IMR-90 (cell line): ENCODE data around the gene FAH. TPM values are rescaled to one million over a fixed set of nuclear protein-coding genes. Genes with fewer than 3 reads are reported as not detected.

Experiments used
- ATAC-seq: fragments of 200-7000 bp; cut with Tn5 transposase; 2 replicates; pipeline ENCODE4 v1.9.1; 2020; ENCODE audit warnings: low read depth, mild to moderate bottlenecking, moderate library complexity
- BruUV-seq: library from RNA; stranded (reverse); fragments of 400-500 nt; replicated peaks from 2 replicates; lab custom pipeline; 2021; lab: Mats Ljungman, UMichigan
- CTCF ChIA-PET: fragments of 300-600 bp; formaldehyde crosslinking; extraction: SDS; loops from one replicate; lab custom pipeline; 2021; ENCODE audit warnings: antibody characterized with exemption; lab: Yijun Ruan, JAX
- POLR2A ChIA-PET: fragments of 300-600 bp; sonication (Branson Sonifier 250); formaldehyde crosslinking; loops from one replicate; lab custom pipeline; 2022; ENCODE audit warnings: antibody characterized with exemption; ENCODE audit not compliant: unreplicated experiment; lab: Charles Lee
- DNase-seq: peaks from one replicate; pipeline ENCODE4 v3.0.0; 2013
- H2AFZ ChIP-seq: replicated peaks from 2 replicates; pipeline ENCODE3; 2013; ENCODE audit warnings: low read length, mild to moderate bottlenecking; ENCODE audit not compliant: poor library complexity
- H2AK5ac ChIP-seq: 2 replicates; pipeline ENCODE4 v1.6.1; 2013; ENCODE audit warnings: low read depth, low read length, inconsistent platforms
- H2AK9ac ChIP-seq: replicated peaks from 2 replicates; pipeline ENCODE3; 2013; ENCODE audit warnings: mild to moderate bottlenecking, low read depth, low read length, moderate library complexity; ENCODE audit not compliant: poor library complexity
- H2BK120ac ChIP-seq: 2 replicates; pipeline ENCODE4 v1.6.1; 2013; ENCODE audit warnings: low read depth, low read length, inconsistent platforms
- H2BK15ac ChIP-seq: 3 replicates; pipeline ENCODE4 v1.6.1; 2013; ENCODE audit warnings: low read depth, low read length, inconsistent platforms
- H2BK20ac ChIP-seq: 2 replicates; pipeline ENCODE4 v1.6.1; 2013; ENCODE audit warnings: low read depth, mild to moderate bottlenecking, inconsistent platforms, low read length, moderate library complexity
- H2BK5ac ChIP-seq: 2 replicates; pipeline ENCODE4 v1.6.1; 2013; ENCODE audit warnings: mild to moderate bottlenecking, low read depth, low read length, inconsistent platforms; ENCODE audit not compliant: poor library complexity, severe bottlenecking
- H3K14ac ChIP-seq: replicated peaks from 2 replicates; pipeline ENCODE4 v1.6.1; 2013; ENCODE audit warnings: low read depth, low read length, inconsistent platforms
- H3K18ac ChIP-seq: 2 replicates; pipeline ENCODE4 v1.6.1; 2013; ENCODE audit warnings: low read depth, low read length, control low read depth
- H3K23ac ChIP-seq: 2 replicates; pipeline ENCODE4 v1.6.1; 2013; ENCODE audit warnings: low read depth, low read length, inconsistent platforms
- H3K27ac ChIP-seq: 2 replicates; pipeline ENCODE4 v1.5.1; 2013; ENCODE audit warnings: mild to moderate bottlenecking, control low read depth, low read length; ENCODE audit not compliant: insufficient read depth
- H3K27me3 ChIP-seq: 2 replicates; pipeline ENCODE4 v1.6.1; 2013; ENCODE audit warnings: low read length; ENCODE audit not compliant: control insufficient read depth, insufficient read depth
- H3K36me3 ChIP-seq: 2 replicates; pipeline ENCODE4 v1.6.1; 2013; ENCODE audit warnings: low read length, mixed read lengths; ENCODE audit not compliant: control insufficient read depth, insufficient read depth
- H3K4ac ChIP-seq: 2 replicates; pipeline ENCODE4 v1.6.1; 2013; ENCODE audit warnings: low read depth, low read length, inconsistent platforms
- H3K4me1 ChIP-seq: 2 replicates; pipeline ENCODE4 v1.6.1; 2013; ENCODE audit warnings: low read length, mixed read lengths; ENCODE audit not compliant: control insufficient read depth, insufficient read depth
- H3K4me2 ChIP-seq: 2 replicates; pipeline ENCODE4 v1.6.1; 2013; ENCODE audit warnings: low read depth, mild to moderate bottlenecking, control low read depth, low read length, moderate library complexity
- H3K4me3 ChIP-seq: 2 replicates; pipeline ENCODE4 v1.5.1; 2013; ENCODE audit warnings: low read depth, mild to moderate bottlenecking, control low read depth, low read length, moderate library complexity; ENCODE audit not compliant: insufficient read depth
- H3K56ac ChIP-seq: 2 replicates; pipeline ENCODE4 v1.6.1; 2013; ENCODE audit warnings: low read length, inconsistent platforms; ENCODE audit not compliant: insufficient read depth; ENCODE audit errors: extremely low read depth
- H3K79me1 ChIP-seq, 2 experiments: 2 replicates each; pipeline ENCODE4 v1.6.1; 2013; ENCODE audit warnings: low read length in 2 of 2, inconsistent platforms in 1 of 2, low read depth in 1 of 2
- H3K9ac ChIP-seq: 2 replicates; pipeline ENCODE4 v1.6.1; 2013; ENCODE audit warnings: low read depth, low read length, control low read depth
- H3K9me1 ChIP-seq: 2 replicates; pipeline ENCODE4 v1.6.1; 2013; ENCODE audit warnings: low read length, inconsistent platforms; ENCODE audit not compliant: insufficient read depth
- H3K9me3 ChIP-seq: 2 replicates; pipeline ENCODE4 v1.6.1; 2013; ENCODE audit warnings: low read length; ENCODE audit not compliant: control insufficient read depth, insufficient read depth
- H4K20me1 ChIP-seq: 2 replicates; pipeline ENCODE4 v1.6.1; 2013; ENCODE audit warnings: low read length, inconsistent platforms; ENCODE audit not compliant: insufficient read depth
- H4K5ac ChIP-seq: 2 replicates; pipeline ENCODE4 v1.6.1; 2013; ENCODE audit warnings: mild to moderate bottlenecking, low read depth, low read length, control low read depth
- H4K8ac ChIP-seq, 2 experiments: 2 replicates each; pipeline ENCODE4 v1.6.1; 2013; ENCODE audit warnings: low read depth in 2 of 2, low read length in 2 of 2, control low read depth in 1 of 2, inconsistent platforms in 1 of 2
- H4K91ac ChIP-seq: 2 replicates; pipeline ENCODE4 v1.6.1; 2013; ENCODE audit warnings: low read depth, low read length, inconsistent platforms; ENCODE audit not compliant: insufficient read depth
- BHLHE40 ChIP-seq: fragments of 150-350 bp; IDR thresholded peaks from 2 replicates; pipeline ENCODE4 v1.6.1; 2016; ENCODE audit warnings: mild to moderate bottlenecking, low read depth, low read length
- CHD1 ChIP-seq: IDR thresholded peaks from 2 replicates; pipeline ENCODE4 v1.6.1; 2012; ENCODE audit warnings: low read depth, low read length, improper control_type of control experiment
- CTCF ChIP-seq: conservative IDR thresholded peaks from 2 replicates; pipeline ENCODE4 v1.5.1; 2012; ENCODE audit warnings: mild to moderate bottlenecking, low read depth, low read length, improper control_type of control experiment
- ELK1 ChIP-seq: fragments of 150-350 bp; IDR thresholded peaks from 2 replicates; pipeline ENCODE4 v1.6.1; 2016; ENCODE audit warnings: low read depth, mild to moderate bottlenecking, low read length, moderate library complexity, borderline replicate concordance
- FOS ChIP-seq: fragments of 150-350 bp; IDR thresholded peaks from 2 replicates; pipeline ENCODE4 v1.6.1; 2016; ENCODE audit warnings: low read depth, low read length
- MAFK ChIP-seq: IDR thresholded peaks from 2 replicates; pipeline ENCODE4 v1.6.1; 2012; ENCODE audit warnings: low read depth, low read length, improper control_type of control experiment
- MAZ ChIP-seq: IDR thresholded peaks from 2 replicates; pipeline ENCODE4 v1.6.1; 2012; ENCODE audit warnings: low read depth, mild to moderate bottlenecking, low read length, improper control_type of control experiment, moderate library complexity, borderline replicate concordance
- NFE2L2 ChIP-seq: fragments of 150-350 bp; IDR thresholded peaks from 2 replicates; pipeline ENCODE4 v1.6.1; 2016; ENCODE audit warnings: low read depth, mild to moderate bottlenecking, low read length
- RAD21 ChIP-seq: IDR thresholded peaks from 2 replicates; pipeline ENCODE4 v1.6.1; 2012; ENCODE audit warnings: low read length, improper control_type of control experiment
- RCOR1 ChIP-seq: IDR thresholded peaks from 2 replicates; pipeline ENCODE4 v1.6.1; 2012; ENCODE audit warnings: mild to moderate bottlenecking, low read length, improper control_type of control experiment; ENCODE audit not compliant: insufficient replicate concordance
- RFX5 ChIP-seq: IDR thresholded peaks from 2 replicates; pipeline ENCODE4 v1.8.0; 2012; ENCODE audit warnings: low read depth, mild to moderate bottlenecking, low read length, moderate library complexity
- SMC3 ChIP-seq: fragments of 150-350 bp; IDR thresholded peaks from 2 replicates; pipeline ENCODE4 v1.6.1; 2016; ENCODE audit warnings: low read depth, mild to moderate bottlenecking, antibody characterized with exemption, low read length, moderate library complexity
- USF2 ChIP-seq: fragments of 150-350 bp; IDR thresholded peaks from 2 replicates; pipeline ENCODE4 v1.6.1; 2017; ENCODE audit warnings: mild to moderate bottlenecking, antibody characterized with exemption, low read length, low read depth
- WGBS, 2 experiments: methylation state at CpG; one replicate each; pipeline versions ENCODE4 v1.1.5 to v1.1.7; 2013; ENCODE audit warnings: missing lambda C conversion rate in 2 of 2; ENCODE audit not compliant: insufficient read length in 1 of 2; ENCODE audit errors: extremely low coverage in 2 of 2; 5-methylcytosine and 5-hydroxymethylcytosine counted together
- dilution Hi-C: fragments of 300-500 bp; cut with HindIII; formaldehyde crosslinking; loops from one replicate; pipeline ENCODE4 v1.14.3; 2018; ENCODE audit warnings: low sequenced_read_pairs; ENCODE audit not compliant: unreplicated experiment
- in situ Hi-C: fragments of 300-500 bp; cut with MboI; formaldehyde crosslinking; loops from 3 replicates; pipeline ENCODE4 v1.14.3; 2019; ENCODE audit warnings: low sequenced_read_pairs, inconsistent platforms, mixed read lengths
- intact Hi-C: fragments of 100-400 bp; cut with micrococcal nuclease; formaldehyde crosslinking; loops from 2 replicates; pipeline ENCODE4 v1.10.0; 2022
- polyA plus RNA-seq, 3 experiments: library from polyadenylated mRNA; depleted of rRNA; stranded (reverse); fragments of >200 nt; gene quantifications; 2 replicates each; pipeline ENCODE4 v1.2.3, GENCODE V29; 2012; ENCODE audit warnings: low replicate concordance in 1 of 3
- total RNA-seq: library from RNA; depleted of rRNA; stranded (reverse); fragments of >200 nt; gene quantifications from 2 replicates; pipeline ENCODE4 v1.2.3, GENCODE V29; 2012

Gene FAH
- total and polyA plus RNA-seq, 2 of the 4 experiments (the other 2 are of a cell fraction), result 43.1 to 48.6 TPM

GRCh38 chr15:80207887-80208286 is 55.1 kb downstream of the FAH start:
- H2AFZ ChIP-seq, result no peak overlapping the region
- no peak overlapping the region for H2AK9ac ChIP-seq
- H3K23ac ChIP-seq, result no peak overlapping the region
- ChIA-PET CTCF (no interaction called here), POLR2A (no interaction called here)
- no peak overlapping the region for H2BK20ac ChIP-seq
- no peak overlapping the region for H2AK5ac ChIP-seq
- no peaks in the 10 kb centered on the region for H3K36me3 ChIP-seq
- intact Hi-C loops (no loop called here), dilution Hi-C loops (no loop called here), in situ Hi-C loops (no loop called here)
- peaks cover 3% of the 10 kb centered on the region; the same call in 1 of the 2 replicates for H3K9me3 ChIP-seq
- H2BK5ac ChIP-seq, result no peak overlapping the region
- no peak overlapping the region for H3K4ac ChIP-seq
- H4K5ac ChIP-seq, result no peak overlapping the region
- ATAC-seq (no peak), DNase-seq (no peak)
- H3K56ac ChIP-seq, result no peak overlapping the region
- no peak overlapping the region for H3K4me3 ChIP-seq
- peaks cover 1% of the 10 kb centered on the region; the same call in 1 of the 2 replicates for H3K9me1 ChIP-seq
- no peak overlapping the region for H3K18ac ChIP-seq
- H3K79me1 ChIP-seq, result no peaks in the 10 kb centered on the region
- H3K27me3 ChIP-seq, result peaks cover 33% of the 10 kb centered on the region
- H3K4me2 ChIP-seq, result no peak overlapping the region
- no peak overlapping the region for H3K27ac ChIP-seq
- no CpG with 5 or more reads among the region's 3 CpGs for WGBS, 2 experiments
- TF ChIP-seq BHLHE40 (no peak), RCOR1 (no peak), SMC3 (no peak), MAFK (no peak), RAD21 (no peak), USF2 (no peak), CHD1 (no peak), CTCF (no peak), NFE2L2 (no peak), ELK1 (no peak), FOS (no peak), RFX5 (no peak), MAZ (no peak)
- no peaks in the 10 kb centered on the region for H4K20me1 ChIP-seq
- H3K4me1 ChIP-seq, result no peaks in the 10 kb centered on the region
- H3K14ac ChIP-seq, result no peak overlapping the region
- no peak overlapping the region for H4K8ac ChIP-seq
- H2BK120ac ChIP-seq, result no peak overlapping the region
- H4K91ac ChIP-seq, result no peak overlapping the region
- BruUV-seq, result no TSS peak
- H2BK15ac ChIP-seq, result no peak overlapping the region
- H3K9ac ChIP-seq, result no peak overlapping the region
